NCI-H1105 treated with DMSO at 0.1 percent for 48 hours (cell line): ENCODE results near the gene OR13J1.

ENCODE experiments used
- DNase-seq: peaks from one replicate; lab custom pipeline; 2025; lab: John Stamatoyannopoulos, UW

Gene OR13J1

GRCh38 chr9:35858458-35858857 is 11.7 kb downstream of the OR13J1 start:
- no peak for DNase-seq

DNA sequence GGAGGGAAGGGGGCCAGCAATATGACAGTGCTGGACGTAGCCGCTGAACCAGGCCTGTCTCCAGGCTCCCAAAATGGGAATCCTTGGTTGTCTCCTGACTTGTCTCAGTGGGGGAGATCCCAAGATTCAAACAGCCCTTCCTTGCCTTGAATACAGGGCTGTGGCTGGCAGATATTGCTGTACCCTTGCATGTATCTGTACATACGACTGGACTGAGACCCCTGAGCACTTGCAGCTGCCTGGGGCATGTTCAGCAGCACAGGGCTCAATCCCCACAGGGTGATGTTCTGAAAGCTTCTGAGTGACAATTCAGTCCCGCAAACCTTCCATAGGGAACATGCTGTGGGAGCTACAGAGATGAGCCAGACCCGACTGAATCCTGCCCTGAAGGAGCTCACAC is 13.3 kb downstream of the OR13J1 start:
- DNase-seq: no peak

GRCh38 chr9:35856206-35856605 is 14.0 kb downstream of the OR13J1 start:
- no peak for DNase-seq

DNA sequence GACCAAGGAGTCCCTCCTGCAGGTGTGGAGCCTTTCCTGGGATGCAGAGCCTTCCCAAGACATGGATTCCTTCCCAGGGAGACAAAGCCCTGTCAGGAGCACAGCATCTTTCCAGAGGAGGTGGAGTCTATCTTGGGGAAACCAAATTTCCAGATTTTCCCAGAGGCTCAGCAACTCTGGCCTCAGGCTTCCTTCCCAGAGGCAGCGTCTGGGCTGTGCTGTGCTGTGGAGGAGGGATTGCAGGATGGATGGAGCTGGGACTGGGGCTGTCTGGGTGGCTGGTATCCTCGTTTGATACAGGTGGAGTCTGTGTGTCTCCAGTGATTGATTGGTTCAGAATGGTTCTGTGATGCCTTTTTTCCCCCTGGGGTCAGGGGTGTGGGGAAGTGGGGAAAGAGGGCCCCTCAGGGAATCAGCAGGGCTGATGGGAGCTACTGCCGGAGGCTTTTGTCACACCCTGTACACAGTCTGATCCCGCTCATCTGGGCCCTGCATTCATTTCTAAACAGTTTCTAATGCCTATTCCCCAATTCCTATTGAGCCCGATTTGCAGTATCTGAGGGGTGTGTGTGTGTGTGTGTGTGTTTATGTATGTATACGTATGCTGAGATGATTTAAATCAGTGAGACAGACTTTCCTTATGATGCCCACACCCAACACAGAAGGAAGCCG is 16.0 kb downstream of the OR13J1 start:
- DNase-seq: no peak

- DNase-seq: no peak
Measured at GRCh38 chr9:35852876-35853865, 17.0 kb downstream of the OR13J1 start.

DNA sequence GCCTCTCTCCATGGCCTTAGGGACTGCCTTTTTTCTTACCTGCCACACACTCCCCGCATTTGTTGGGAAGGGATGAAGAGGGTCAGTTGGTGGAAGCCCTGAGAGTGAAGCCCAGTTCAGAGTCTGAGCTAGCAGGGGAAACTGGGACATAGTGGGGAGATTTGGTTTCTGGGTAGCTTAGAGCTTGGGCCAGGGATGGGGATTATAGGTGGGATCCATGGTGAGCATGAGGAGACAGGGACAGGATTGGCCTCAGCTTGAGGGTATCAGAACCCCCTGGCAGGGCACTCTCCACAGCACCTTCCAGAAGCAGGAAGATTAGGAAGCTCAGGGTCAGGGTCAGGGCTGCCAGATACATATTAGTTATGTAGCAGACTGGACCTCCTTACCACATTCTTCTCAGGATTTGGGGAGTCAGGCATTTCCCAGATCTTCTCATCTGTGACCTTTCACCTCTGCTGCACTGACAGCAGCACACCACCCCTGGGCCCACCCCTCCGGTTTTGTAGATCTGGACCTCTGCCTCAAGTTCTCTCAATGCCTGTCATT is 17.9 kb downstream of the OR13J1 start:
- DNase-seq: no peak

DNA sequence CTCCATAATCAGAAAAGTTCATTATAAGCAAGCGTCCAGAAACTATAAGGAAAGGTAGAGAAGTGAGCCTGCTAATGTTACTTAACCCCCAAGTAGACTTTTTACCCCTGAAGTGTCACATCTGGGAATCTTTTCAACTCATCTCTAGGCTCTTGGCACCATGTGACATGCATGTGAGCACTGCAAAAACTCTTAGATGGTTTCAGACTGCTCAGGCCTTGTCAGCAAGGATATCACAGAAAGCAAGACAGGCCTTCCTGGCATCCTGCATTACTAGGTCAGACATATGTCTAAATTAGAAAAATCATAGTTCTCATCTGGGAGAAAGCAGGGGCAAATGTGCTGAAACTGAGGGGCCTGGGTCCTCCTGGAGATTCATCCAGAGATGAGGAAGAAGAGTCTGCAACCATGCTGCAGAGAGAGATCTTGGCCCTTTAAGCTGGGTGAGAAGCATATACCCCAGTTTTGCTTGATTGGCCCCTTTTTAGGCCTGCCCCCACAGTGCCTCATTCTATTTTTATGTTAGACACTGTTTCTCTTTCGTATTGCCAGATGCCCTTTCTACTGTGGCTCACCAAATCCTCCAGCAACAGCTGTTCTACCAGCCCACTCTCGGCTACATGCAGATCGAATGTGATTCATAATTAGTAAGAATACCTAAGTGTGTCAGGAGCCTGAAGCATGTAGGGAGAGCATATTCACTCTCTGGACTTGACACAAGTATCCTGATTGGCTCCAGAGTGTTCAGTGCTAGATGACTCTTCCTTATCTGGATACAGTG is 22.2 kb downstream of the OR13J1 start:
- DNase-seq: no peak

DNA sequence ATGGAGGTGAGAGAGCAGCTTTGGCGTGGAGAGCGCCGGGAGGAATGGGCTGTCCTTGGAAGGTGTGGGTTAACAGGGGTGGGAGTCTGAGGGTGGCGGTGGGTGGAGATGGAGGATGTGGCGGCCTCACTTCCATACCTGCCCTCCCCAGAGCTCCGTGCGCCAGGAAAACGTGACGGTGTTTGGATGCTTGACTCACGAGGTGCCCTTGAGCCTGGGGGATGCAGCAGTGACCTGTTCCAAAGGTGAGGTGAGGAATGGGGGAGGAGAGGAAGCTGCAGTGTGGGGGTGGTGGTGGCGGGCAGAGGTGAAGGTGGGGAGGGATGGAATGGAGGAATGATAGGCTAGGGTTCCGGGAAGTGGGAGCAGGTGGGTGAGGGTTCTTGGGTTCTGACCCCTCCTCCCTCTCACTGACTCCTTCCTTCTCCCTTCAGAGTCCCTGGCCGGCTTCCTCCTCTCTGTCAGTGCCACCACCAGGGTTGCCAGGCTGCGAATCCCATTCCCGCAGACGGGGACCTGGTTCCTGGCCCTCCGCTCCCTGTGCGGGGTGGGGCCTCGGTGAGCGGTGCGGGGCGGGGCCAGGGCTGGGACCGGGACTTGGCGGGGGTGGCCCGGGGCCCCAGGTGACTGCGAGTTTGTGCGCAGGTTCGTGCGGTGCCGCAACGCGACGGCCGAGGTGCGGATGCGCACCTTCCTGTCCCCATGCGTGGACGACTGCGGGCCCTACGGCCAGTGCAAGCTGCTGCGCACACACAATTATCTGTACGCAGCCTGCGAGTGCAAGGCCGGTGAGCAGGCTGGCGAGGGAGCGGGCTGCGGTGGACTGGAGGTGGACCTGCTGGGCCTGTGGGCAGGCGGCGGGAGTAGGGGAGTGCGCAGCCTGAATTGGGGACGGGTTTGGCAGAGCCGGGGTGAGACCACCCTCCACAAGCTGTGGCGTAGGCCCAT is 24.1 kb downstream of the OR13J1 start:
- DNase-seq: no peak

DNA sequence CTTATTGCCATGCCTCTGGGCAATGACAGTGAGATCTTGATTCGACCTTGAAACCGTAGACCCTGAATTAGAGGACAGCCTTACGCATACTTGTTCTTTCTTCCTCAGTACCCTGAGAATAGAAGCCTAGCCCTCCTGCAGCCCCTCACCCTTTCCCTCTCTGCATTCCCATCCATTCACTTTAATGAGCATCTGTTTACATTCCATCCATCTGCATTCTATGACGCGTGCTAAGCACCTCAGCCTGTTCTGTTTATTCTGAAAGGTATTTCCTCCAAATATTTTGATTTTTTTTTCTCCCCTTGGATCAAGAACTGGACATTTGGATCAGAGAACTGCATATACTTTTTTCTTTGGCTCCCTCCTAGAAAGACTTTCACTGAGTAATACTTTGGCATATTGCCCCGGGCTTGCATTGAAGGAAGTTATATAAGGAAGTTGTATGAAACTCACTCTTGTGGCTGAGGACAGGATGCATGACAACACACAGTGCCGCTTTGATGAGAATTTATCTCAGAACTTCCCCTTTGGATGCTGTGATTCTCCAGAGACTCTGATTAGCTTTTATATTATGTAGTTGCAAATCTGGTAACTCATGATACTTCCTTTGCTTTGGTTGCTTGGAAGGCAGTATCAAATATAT is 25.5 kb downstream of the OR13J1 start:
- no peak for DNase-seq

DNA sequence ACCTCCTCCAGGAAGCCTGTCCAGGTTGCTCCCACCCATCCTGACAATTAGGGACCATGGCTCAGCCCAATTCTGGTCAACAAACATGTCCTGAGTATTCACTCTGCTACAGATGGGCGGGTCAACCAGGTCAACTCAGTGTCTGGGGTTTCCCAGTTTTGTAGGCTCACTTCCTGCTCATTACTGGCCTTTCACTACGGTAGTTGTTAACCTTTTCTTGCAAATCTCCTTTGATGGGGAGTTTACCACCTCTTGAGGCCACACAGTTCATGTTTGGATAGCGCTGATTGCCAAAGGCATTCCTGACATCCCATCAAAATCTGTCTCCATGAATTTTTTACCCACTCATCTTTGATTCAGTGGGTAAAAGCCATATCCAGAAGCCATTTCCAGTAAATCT is 27.4 kb downstream of the OR13J1 start:
- DNase-seq: no peak

DNA sequence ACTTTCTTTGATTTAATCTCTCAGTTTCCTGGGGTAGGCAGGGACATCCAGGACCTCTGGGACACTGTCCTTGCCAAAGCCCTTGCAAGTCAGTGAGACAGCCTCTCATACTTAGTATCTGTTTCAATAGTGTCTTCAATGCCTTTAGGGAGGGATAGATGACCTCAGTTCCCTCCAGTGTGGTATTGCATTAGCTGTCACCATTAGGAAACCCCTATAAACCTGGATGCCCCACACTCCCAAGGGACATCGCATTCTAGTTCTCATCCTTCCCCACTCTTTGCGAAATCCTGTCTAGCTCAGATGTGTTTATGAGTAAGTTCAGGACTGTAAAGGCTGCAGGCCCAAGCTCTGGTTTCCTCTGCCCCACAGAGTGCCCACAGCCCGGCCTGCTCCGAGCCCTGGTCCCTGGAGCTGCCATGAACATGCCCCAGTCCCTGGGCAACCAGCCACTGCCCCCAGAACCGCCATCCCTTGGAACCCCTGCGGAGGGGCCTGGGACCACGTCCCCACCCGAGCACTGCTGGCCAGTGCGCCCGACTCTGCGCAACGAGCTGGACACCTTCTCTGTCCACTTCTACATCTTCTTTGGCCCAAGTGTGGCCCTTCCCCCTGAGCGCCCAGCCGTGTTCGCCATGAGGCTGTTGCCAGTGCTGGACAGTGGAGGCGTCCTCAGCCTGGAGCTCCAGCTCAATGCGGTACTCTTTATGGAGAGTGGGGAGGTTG is 28.0 kb downstream of the OR13J1 start:
- DNase-seq: no peak

DNA sequence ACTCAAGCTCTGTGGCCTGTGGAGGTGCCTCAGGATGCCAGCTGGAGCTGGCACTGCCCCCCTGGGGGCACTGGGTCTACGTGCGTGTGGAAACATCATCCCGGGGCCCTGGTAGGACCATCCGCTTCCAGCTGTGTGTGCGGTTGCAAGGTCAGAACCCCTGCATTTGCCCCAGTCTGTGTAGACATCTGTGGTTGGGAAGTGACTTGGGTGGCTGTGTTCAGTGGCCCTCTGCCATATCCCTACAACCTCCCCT is 28.6 kb downstream of the OR13J1 start:
- DNase-seq: no peak

DNA sequence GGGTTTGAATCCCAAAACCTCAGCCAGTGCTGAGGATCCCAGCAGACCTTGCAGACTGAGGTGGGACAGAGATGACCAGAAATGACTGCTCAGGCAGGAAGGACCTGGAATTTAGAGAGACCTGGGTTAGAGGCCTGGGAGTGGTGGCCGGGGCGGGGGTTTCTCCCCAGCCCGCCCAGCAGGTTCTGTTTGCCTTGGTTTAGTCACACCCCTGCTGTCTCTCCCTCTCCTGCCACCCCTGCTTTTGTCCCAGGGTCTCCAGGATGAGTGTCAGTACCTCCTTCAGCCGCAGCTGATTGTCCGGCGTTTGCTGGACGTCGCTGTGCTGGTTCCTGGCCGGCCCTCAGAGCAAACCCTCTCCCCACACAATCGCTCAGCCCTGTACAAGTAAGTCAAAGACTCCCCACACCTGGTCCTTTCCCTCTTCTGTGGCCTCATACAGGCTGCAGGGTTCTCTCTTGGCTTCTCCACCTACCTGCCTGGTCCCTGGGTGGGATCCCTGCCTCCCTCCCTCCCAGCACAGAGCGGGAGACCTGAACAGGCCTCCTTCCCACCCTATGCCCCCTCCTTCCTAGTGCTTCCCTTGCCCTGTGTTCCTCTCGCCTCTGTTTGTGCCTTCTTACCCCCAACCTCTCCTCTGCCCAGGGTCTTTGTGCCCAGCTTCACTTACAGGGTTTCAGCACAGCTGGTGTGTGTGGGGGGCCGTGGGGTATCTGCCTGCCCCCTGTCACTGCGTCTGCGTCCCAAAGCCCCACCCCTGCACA is 29.1 kb downstream of the OR13J1 start:
- no peak for DNase-seq

DNA sequence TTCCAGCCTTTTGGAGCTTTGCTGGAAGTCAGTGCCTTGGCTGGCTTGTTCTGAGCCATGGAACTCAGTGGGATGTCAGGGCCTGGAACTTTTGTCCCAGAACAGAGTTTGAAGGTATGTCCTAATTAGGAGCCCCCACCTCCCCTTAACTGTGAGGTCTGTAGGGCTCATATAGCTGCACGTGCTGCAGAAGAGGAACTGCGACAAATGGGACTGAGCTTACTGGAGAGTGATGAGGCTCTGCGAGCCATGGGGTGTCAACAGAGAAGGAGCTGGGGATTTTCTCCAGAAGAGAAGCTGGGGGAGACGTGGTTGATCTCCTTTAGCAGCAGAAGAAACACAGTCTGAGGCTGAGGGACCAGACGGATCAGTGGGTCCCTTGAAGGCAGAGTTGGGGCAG is 30.3 kb downstream of the OR13J1 start:
- no peak for DNase-seq

GRCh38 chr9:35836595-35836994 is 33.6 kb downstream of the OR13J1 start:
- DNase-seq: no peak

DNA sequence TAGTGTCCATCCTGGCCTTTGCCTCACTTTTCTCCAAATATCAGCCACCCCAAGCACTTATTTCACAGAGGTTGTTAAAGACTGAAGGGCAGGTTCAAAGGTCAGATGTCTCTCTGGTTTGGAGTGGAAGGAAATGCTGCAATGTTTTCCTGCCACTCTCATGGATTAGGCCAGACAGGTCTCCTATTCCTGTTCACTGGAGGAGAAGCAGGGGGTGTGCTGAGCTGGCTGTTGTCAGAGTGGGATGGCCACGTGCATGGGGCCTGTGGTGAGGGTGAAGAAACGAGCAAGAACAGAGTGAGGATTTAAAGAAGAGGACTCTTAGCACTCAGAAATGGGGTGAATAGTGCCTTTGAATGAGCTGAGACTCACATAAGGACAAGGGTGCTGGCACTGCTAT is 34.4 kb downstream of the OR13J1 start:
- DNase-seq: no peak

- DNase-seq: no peak
Measured at GRCh38 chr9:35835216-35835632, 35.0 kb downstream of the OR13J1 start.

GRCh38 chr9:35834260-35835215 is 35.7 kb downstream of the OR13J1 start:
- no peak for DNase-seq
